ENCODE data around the gene CTSC. TPM values are rescaled to one million over a fixed set of nuclear protein-coding genes. Genes with fewer than 3 reads are reported as not detected.

CTSC gene
- polyA plus RNA-seq, 3 donors = 150 to 415 (median 284) TPM

DNA sequence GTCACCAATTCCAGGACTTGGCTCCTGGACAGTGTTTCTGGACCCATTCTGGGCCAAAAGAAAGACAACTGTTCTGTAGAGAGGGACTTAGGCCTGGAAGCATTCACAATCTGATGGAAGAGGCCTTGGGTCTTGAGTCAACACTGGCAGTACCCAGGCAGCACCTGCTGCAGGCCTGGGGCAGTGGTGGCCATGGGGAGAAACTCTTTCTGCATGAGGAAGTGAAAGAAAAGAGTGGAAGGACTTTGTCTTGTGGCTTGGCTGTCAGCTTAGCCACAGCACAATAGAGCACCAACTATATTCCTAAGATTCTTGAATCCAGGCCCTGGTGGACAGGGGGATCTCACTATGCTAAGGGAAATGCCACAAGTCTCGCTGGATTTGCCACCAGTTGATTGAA, 70.6 kb downstream of the CTSC start:
- Histone ChIP-seq H3K4me1 (ENCODE audit: control insufficient read depth in 1 of 2, insufficient read depth in 2 of 2, low read length in 2 of 2) (peaks cover 9 to 13% of the 10 kb centered on the region in 2 donors), H3K9me3 (replicated peaks in 1 of 2; ENCODE audit: control insufficient read depth in 1 of 2, insufficient read depth in 1 of 2, low read length in 2 of 2) (peaks cover 14 to 21% of the 10 kb centered on the region in 2 donors), H3K27me3 (ENCODE audit: control insufficient read depth in 2 of 2, insufficient read depth in 2 of 2, low read length in 2 of 2) (no peaks in the 10 kb centered on the region), H3K9ac (ENCODE audit: insufficient read depth, low read length, poor library complexity, severe bottlenecking) (no peak overlapping the region), H3K27ac (ENCODE audit: low read depth in 1 of 2, low read length in 2 of 2) (peak overlapping the region in 1 of 2 donors; percentile 15), H3K79me2 (ENCODE audit: insufficient read depth, low read length) (no peaks in the 10 kb centered on the region), H3K4me3 (replicated peaks in 1 of 3; ENCODE audit: low read depth in 2 of 3, low read length in 3 of 3) (no peak overlapping the region), H4K20me1 (ENCODE audit: insufficient read depth, low read length) (no peaks in the 10 kb centered on the region), H2AFZ (ENCODE audit: insufficient read depth, low read depth, low read length, poor library complexity, severe bottlenecking) (no peak overlapping the region), H3K36me3 (replicated peaks in 1 of 2; ENCODE audit: control insufficient read depth in 1 of 2, insufficient read depth in 2 of 2, low read length in 2 of 2) (peaks cover 7 to 39% of the 10 kb centered on the region in 2 donors), H3K4me2 (replicated peaks; ENCODE audit: extremely low read depth, low read length, poor library complexity, severe bottlenecking) (no peak overlapping the region)
- Mint-ChIP-seq H3K27ac (peak overlapping the region in 4 of 7 donors; percentile 28 to 70 (median 60)), H3K36me3 (peaks cover 42 to 71% of the 10 kb centered on the region in 2 donors), H3K4me1 (peaks cover 16% of the 10 kb centered on the region), H3K9me3 (peaks cover 9 to 21% (median 14%) of the 10 kb centered on the region in 7 donors), H3K27me3 (ENCODE audit: low read depth in 3 of 3) (peaks cover 0 to 2% (median 0%) of the 10 kb centered on the region in 3 donors), H3K4me3 (no peak overlapping the region)
- 100% methylated on average over 1 of the region's 1 CpG for WGBS (ENCODE audit: insufficient coverage)
- DNase-seq = peak in 1 of 3 donors; percentile 11
- TF ChIP-seq, protein P1, sequence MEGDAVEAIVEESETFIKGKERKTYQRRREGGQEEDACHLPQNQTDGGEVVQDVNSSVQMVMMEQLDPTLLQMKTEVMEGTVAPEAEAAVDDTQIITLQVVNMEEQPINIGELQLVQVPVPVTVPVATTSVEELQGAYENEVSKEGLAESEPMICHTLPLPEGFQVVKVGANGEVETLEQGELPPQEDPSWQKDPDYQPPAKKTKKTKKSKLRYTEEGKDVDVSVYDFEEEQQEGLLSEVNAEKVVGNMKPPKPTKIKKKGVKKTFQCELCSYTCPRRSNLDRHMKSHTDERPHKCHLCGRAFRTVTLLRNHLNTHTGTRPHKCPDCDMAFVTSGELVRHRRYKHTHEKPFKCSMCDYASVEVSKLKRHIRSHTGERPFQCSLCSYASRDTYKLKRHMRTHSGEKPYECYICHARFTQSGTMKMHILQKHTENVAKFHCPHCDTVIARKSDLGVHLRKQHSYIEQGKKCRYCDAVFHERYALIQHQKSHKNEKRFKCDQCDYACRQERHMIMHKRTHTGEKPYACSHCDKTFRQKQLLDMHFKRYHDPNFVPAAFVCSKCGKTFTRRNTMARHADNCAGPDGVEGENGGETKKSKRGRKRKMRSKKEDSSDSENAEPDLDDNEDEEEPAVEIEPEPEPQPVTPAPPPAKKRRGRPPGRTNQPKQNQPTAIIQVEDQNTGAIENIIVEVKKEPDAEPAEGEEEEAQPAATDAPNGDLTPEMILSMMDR (IDR thresholded peaks at IDR 0.05) = no peak
- intact Hi-C loops (cut with micrococcal nuclease) = no loop called here

DNA sequence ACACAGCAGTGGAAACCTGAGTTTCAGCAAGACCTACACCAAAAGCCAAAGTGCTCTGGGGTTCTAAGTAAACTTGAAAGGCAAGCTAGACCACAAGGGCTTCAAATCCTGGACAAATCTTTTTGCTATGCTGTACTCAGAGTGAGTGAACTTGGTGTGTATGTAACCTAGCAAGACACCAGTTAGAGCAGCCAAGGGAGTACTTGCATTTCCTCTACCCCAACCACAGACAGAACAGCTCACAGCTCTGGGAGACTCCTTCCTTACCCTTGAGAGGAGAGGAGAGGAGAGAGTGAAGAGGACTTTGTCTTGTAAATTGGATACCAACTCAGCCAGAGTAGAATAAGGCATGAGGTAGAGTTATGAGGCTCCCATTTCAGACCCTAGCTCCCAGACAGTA, 71.4 kb downstream of the CTSC start:
- Histone ChIP-seq H3K9me3 (replicated peaks in 1 of 2; ENCODE audit: control insufficient read depth in 1 of 2, insufficient read depth in 1 of 2, low read length in 2 of 2) (peaks cover 14 to 21% of the 10 kb centered on the region in 2 donors), H3K27ac (ENCODE audit: low read depth in 1 of 2, low read length in 2 of 2) (no peak overlapping the region), H4K20me1 (ENCODE audit: insufficient read depth, low read length) (no peaks in the 10 kb centered on the region), H2AFZ (ENCODE audit: insufficient read depth, low read depth, low read length, poor library complexity, severe bottlenecking) (no peak overlapping the region), H3K27me3 (ENCODE audit: control insufficient read depth in 2 of 2, insufficient read depth in 2 of 2, low read length in 2 of 2) (no peaks in the 10 kb centered on the region), H3K4me3 (replicated peaks in 1 of 3; ENCODE audit: low read depth in 2 of 3, low read length in 3 of 3) (no peak overlapping the region), H3K4me2 (replicated peaks; ENCODE audit: extremely low read depth, low read length, poor library complexity, severe bottlenecking) (no peak overlapping the region), H3K36me3 (replicated peaks in 1 of 2; ENCODE audit: control insufficient read depth in 1 of 2, insufficient read depth in 2 of 2, low read length in 2 of 2) (peaks cover 7 to 39% of the 10 kb centered on the region in 2 donors), H3K9ac (ENCODE audit: insufficient read depth, low read length, poor library complexity, severe bottlenecking) (no peak overlapping the region), H3K4me1 (ENCODE audit: control insufficient read depth in 1 of 2, insufficient read depth in 2 of 2, low read length in 2 of 2) (peaks cover 9 to 13% of the 10 kb centered on the region in 2 donors), H3K79me2 (ENCODE audit: insufficient read depth, low read length) (no peaks in the 10 kb centered on the region)
- intact Hi-C loops (cut with micrococcal nuclease) = no loop called here
- no peak for DNase-seq
- H3K27ac Mint-ChIP-seq = peak overlapping the region in 1 of 7 donors; percentile 67
- H3K4me3 Mint-ChIP-seq = no peak overlapping the region
- TF ChIP-seq, protein P1 (IDR thresholded peaks at IDR 0.05) = no peak
- H3K36me3 Mint-ChIP-seq = peaks cover 49 to 71% of the 10 kb centered on the region in 2 donors
- peaks cover 0 to 2% (median 0%) of the 10 kb centered on the region in 3 donors for H3K27me3 Mint-ChIP-seq (ENCODE audit: low read depth in 3 of 3)
- peaks cover 16% of the 10 kb centered on the region for H3K4me1 Mint-ChIP-seq
- peaks cover 14 to 28% (median 17%) of the 10 kb centered on the region in 7 donors for H3K9me3 Mint-ChIP-seq

Measured in CD14-positive monocyte (primary cell).